ENCODE data around the gene UNC80.

The UNC80 gene

DNA sequence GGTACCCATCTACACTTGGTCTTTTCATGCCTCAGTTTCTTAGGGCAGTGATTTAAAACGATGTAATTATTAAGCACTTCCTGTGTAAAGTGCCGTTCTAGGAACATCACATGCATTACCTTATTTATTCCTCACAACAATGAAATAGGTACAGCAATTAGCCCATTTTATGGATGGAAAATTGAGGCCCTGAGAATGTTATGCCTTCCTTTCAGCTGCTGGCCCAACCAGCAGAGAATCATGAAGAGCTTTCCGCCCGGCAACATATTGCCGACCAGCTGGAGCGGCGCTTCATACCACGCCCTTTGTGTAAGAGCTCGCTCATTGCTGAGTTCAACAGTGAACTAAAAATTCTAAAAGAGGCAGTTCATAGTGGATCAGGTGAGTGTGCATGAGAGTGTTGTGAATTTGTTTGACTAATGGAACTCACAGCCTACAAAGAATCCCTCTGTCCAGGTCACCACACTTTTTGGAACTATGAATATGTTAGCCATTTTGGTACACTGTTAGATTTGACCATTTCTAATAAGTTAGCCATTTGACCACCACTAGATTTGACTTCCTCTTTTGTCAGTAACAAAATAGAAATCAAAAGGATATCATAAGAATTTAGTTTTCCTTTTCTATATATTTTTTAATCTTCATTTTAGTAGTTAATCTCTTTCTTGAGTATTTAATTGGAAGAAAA lies 205.2 kb downstream of the UNC80 start:
- DNase-seq = no peak

DNA sequence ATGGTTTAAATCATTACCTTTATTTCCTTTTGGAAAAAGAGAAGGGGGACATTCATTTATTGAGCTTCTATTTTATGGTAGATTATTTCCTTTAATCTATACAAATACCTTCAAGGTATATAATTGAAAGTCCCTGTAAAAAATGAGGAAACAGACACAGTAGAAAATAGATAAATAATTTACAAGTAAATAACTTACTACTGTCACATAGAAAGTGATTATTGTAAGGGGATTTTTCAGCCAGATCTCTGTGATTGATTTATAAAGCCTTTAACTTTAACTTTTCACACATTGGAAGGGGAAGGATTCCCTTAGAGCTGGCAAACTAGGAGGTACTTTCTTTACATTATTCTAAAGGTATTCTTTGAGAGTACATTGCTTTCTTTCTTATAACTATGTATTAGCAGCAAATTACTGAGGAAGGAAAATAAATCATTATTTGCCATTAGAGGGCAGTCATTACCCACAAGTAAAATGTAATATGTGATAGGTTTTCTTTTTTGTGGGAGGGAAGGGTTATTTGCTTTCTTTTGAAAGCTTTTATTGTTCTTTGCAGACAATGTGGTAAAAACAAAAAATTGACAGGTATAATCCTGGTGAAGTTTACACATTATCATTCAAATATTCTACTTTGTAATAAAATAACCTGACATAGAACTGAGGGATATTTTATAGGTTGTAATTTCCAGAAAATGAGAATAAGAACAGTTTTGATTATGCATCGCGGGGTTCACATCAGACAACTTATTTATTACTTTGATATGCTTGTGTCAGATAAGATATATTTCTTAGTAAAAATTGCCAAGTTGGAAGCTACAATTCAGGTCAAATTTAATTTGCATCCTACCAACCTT lies 206.0 kb downstream of the UNC80 start:
- no peak for DNase-seq

DNA sequence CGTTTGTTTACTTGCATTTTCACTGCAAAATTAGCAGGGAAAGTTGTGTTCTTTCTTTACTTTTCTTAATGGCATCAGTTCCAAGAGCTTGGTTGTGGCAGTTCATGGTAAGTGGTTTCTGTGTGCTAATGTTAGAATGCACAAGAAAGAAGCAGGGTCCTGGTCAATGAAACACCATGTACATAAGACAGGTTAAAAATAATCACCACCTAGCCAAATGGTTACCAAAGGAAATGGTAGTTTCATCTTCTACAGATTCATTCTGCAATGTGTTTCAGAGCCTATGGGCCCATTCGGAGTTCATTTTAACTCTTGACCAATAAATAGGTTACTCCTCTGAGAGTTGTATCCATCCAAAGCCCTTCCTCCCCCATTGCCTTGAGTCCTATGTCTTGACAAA lies 212.7 kb downstream of the UNC80 start:
- DNase-seq = no peak

DNA sequence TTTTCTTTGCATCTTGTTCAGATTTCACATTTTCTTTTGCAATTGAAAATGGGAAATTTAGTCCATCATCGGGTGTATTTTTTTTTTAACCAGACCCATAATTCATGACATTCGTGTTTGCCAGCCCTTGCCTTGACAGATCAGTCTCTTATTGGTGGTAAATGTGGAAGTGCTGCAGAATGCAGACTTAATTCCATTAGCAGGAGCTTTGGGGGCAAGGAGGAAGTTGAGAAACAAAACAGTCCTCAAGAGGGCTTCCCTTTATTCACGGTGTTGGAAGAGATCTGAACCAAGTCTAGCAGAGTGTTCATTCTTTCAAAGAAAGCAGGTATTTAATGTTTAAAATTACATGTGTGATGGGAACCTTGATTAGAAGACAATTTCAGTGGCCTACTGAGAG lies 214.2 kb downstream of the UNC80 start:
- DNase-seq = no peak

DNA sequence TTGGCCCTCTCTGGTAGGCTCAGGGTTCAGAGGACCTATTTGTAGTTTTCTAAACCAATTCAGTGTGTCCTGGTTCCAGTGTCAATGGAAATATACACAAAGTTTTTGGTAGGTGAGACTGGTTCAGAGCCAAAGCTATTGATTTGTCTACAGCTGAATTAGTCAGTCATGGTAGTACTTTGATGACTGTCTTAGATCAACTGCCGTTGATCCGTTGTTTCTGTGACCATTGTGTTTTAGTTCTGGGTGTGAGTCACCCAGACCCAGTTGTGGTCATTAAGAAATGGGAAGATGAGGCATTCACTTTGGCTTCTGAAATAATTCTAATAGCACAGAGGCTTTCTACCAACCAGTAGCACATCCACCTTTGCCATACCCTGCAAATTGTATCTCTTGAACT lies 214.8 kb downstream of the UNC80 start:
- DNase-seq = no peak

GRCh38 chr2:209988010-209988409 lies 216.4 kb downstream of the UNC80 start:
- no peak for DNase-seq

DNA sequence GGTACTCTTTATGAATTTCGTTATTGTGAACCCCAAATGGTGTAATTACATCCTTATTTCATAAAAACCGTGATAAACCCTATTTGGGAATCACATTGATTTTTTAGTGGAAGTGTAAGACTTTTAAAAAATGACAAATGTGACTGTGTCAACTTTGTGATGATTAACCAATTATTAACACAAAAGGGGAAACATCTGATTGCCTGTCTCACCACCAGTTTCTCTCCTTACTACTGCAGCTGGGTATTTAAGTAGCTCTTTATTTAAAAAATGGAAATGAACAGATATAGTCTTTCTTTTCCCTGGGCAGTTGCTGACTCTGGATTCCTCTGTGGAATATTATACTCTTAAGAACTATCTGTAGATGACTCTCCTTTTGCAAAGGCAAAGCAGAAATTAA lies 219.2 kb downstream of the UNC80 start:
- DNase-seq = no peak

GRCh38 chr2:209993968-209994367 lies 222.3 kb downstream of the UNC80 start:
- DNase-seq = no peak

DNA sequence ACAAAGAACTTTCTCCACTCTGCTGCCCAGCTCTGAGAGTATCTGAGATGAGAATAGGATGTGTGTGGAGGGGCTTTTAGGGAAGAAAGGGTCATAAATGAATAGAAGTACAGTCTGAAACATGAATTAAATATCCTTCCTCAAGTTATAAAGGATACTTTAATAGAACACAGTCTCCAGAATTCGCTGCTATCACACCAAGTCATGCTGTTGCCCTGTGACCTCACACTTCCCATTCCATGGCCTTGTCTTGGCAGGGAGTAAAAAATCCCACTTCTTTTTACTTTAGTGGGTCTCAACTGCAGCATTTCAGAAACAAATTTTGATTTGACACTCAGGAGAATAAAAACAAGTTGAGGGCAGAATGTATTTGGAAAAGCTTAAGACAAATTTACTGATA lies 227.0 kb downstream of the UNC80 start:
- no peak for DNase-seq

DNA sequence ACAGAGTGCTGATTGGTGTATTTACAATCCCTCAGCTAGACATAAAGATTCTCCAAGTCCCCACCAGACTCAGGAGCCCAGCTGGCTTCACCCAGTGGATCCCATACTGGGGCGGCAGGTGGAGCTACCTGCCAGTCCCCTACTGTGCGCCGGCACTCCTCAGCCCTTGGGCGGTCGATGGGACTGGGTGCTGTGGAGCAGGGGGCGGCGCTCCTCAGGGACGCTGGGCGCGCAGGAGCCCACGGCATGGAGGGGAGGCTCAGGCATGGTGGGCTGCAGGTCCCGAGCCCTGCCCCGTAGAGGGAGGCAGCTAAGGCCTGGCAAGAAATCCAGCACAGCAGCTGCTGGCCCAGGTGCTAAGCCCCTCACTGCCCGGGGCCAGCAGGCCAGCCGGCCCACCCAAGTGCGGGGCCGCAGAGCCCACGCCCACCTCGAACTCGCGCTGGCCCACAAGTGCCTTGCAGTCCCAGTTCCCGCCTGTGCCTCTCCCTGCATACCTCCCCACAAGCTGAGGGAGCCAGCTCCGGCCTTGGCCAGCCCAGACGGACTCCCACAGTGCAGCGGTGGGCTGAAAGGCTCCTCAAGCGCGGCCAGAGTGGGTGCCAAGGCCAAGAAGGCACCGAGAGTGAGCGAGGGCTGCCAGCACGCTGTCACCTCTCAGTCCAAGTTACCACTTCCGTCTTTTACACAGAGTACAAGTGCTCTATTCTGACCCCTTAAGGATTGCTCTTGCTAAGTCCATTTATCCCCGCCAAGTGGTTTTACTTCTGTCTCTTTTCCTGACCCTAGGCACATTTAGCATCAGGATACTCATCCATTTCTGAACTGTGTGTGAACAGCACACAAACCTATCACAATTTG lies 229.1 kb downstream of the UNC80 start:
- DNase-seq = no peak

DNA sequence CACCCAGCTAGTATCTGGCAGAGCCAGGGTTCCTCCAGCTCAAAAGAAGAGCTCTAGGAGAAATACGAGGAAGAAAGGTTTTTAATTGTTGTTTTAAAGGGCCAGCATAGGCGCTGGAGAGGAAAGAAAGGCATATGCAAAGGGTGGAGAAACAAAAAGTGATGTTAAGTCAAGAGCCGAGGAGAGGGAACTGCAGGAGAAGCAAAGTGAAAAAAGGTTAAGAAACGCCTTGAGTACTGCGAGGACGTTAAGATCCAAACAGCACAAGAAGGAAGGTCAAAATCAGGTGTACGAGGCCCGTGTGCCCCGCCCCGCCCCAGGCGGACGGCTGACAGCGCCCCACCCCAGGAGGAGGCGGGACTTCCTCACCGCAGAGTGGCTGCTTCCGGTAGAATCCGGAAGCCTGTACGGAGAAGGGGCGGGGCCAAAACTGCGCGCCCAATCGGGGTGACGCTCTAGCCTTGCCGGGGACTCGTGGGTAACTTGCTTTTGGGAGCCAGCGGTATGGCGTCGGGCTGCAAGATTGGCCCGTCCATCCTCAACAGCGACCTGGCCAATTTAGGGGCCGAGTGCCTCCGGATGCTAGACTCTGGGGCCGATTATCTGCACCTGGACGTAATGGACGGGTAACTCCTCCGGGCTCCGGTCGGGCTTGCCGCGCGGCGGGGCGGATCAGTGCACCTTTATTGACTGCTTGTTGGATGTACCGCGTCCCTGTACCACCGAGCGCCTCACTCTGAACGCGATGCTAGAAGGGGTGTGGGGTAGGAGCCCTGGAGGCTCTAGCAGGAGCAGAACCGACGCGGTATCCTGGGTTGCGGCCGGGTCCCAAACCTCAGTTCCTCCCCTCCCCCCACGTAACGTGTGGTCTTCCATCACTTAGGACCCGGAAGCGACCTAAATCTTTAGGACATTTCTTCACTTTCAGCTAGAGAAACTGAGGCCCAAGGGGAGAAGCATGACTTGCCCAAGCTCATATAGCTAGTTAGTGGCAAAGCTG lies 230.8 kb downstream of the UNC80 start, which contains the start of gene RPE:
RPE (plus strand) TSS at position 481 of the 1,000 bp plus-strand sequence; CDS start at position 505, 24 bp downstream.
- peak; percentile 98 for DNase-seq

- no peak for DNase-seq
Observed at GRCh38 chr2:210003359-210003758, 231.7 kb downstream of the UNC80 start.

DNA sequence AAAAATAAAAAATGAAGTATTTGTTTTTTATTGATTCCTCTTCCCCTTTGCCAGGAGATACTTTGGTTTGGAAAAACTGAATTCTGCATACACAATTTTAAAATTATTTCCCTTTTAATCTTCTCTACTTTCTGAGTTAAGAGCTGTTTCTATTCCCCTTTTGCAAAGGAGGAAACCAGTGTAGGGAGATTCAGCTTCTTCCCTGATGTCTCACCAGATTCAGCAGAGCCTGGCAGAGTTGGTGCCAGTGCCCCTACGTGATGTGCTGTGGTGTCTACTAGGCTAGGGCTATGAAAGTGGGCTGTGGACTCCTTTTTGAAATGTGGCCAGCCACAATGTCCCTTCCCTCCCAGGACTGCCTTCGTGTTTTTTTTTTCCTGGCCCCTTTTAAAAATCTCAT lies 233.2 kb downstream of the UNC80 start:
- no peak for DNase-seq

DNA sequence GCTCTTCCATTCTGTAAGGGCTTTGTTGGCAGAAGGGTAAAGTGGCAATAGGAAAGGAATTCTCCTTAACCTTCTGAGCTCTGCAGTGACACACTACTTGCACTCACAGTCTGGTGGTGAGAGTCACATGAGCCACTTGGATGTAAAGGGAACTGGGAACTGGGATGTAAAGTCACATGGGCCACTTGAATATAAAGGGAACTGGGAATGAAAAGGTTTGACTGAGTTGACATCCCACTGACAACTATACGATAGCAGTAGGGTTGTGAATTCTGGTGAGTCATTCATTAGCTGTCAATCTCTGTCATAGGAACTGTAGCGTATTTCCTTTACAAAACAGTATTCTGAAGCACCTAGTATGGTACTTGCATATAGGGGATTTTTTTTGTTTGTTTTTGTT lies 236.3 kb downstream of the UNC80 start:
- DNase-seq = no peak

GRCh38 chr2:210009126-210009525 lies 237.5 kb downstream of the UNC80 start:
- no peak for DNase-seq

DNA sequence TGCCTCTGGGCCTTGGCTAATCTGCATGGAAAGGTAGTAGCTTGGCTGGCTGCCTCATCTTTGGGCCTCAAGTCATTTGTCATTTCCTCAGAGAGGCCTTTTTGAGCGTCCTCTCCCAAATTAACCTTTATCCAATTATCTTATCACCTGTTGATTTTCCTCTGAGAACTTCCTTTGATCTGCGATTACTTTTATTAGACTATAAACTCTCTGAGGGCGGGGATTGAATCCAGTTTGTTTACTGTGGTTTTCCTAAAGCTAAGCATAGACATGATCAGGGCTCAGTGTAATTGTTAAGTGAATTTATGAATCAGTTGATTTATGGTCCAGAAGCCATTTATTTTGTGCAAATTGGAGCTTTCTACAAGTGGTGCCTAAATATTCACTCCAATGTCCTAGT lies 238.3 kb downstream of the UNC80 start:
- DNase-seq = no peak

GRCh38 chr2:210020138-210020537 lies 248.5 kb downstream of the UNC80 start:
- DNase-seq = no peak

GRCh38 chr2:210022824-210023223 lies 251.2 kb downstream of the UNC80 start:
- no peak for DNase-seq

DNA sequence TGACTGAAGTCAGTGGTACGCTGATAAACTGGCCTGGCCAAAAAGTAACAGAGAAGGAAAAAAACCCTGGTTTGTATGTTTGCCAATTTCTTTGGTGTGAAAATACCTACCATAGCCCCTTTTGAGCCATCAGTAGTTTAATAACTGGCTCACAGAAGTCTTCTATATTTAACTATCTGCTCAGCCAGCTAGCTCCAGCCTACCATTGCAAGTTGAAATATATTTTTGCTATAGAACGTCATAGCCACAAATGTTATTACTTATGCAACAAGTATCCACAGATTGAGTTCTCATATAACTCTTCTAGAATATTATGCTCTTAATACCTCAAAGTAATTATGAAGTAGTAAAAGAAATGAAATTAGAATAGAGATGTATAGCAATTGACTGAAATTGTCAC lies 256.0 kb downstream of the UNC80 start:
- no peak for DNase-seq

GRCh38 chr2:210028178-210028577 lies 256.5 kb downstream of the UNC80 start:
- DNase-seq = no peak

DNA sequence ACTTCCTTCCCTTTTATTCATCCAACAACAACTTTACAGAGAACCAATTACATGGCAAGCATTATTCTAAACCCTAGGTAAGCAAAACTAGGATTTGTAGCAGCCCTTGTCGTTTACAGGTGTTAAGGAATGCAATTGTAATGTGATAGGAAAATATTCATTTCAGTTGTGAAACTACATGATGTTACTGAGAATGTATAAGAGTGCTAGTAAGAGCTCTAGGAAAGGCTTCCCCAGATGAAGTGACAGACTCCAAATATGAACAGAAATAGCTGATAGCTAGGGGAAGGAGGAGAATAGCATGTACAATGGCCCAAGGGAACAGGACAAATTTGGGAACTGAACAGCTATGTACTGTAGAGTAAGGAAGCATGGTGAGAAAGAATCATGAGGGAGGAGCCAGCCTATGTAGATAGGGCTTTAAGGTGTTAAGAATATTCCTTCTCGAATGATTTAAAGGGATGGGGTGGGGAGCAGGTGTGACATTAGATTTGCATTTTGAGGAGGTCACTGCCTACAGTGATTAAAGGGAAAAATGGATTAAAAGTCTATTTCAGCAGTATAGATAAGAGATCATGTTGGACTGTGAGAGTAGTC lies 262.6 kb downstream of the UNC80 start:
- DNase-seq = no peak

DNA sequence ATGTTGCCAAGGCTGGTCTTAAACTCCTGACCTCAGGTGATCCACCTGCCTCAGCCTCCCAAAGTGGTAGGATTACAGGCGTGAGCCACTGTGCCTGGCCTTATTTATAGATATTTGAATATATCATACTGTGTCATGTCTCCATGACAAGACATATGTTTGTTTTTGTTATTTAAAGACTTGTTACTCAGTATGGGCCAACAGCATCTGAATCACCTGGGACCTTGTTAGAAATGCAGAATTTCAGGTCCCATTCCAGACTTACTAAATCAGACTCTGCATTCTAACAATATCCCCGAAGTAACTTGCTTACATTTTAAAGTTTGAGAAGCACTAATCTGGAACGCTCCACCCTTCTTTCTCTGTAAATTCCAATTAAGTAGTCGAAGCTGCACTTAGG lies 264.0 kb downstream of the UNC80 start:
- DNase-seq = no peak
